Mucosa of descending colon (tissue), 3 donors: Measurements from ENCODE around the gene UGT1A6. TPM values are rescaled to one million over a fixed set of nuclear protein-coding genes. Genes with fewer than 3 reads are reported as not detected.
A peak's percentile ranks its signal among the peaks of the same experiment; 100 is the strongest.
"Not testable (repeated sequence)": the region's sequence is repeated elsewhere in the genome, so short reads cannot be mapped to it uniquely, and the experiment has no call there.

Experiments
- ATAC-seq: fragments of 200-7000 bp; cut with Tn5 transposase; one replicate; pipeline ENCODE4 v1.9.1; 2020; ENCODE audit warnings: mild to moderate bottlenecking, moderate library complexity
- DNase-seq, 3 donors: peaks; one replicate each; pipeline ENCODE4 v3.0.0-alpha.2; 2020
- H3K36me3 ChIP-seq: fragments of 200-600 bp; one replicate; pipeline ENCODE4 v1.8.0; 2021; ENCODE audit warnings: low read depth, mild to moderate bottlenecking
- H3K4me1 ChIP-seq: fragments of 200-600 bp; one replicate; pipeline ENCODE4 v1.8.0; 2021; ENCODE audit warnings: low read depth, mild to moderate bottlenecking
- H3K4me3 ChIP-seq: fragments of 200-600 bp; one replicate; pipeline ENCODE4 v1.8.0; 2021; ENCODE audit warnings: mild to moderate bottlenecking
- H3K9me3 ChIP-seq: fragments of 200-600 bp; one replicate; pipeline ENCODE4 v1.8.0; 2021; ENCODE audit warnings: mild to moderate bottlenecking
- intact Hi-C, 2 donors: fragments of 100-400 bp; cut with DNase I in 1 of 2; cut with micrococcal nuclease in 1 of 2; formaldehyde crosslinking; loops; one replicate each; pipeline versions ENCODE4 v1.11.0 to v1.11.1; 2022; cut with DNase I, micrococcal nuclease
- total RNA-seq, 3 donors: library from RNA; stranded (reverse); fragmentation: NEBNext Ultra II Directional in 2 of 3; extraction: Animal tissue kit (Norgen Biotek cat#: 25700) in 2 of 3; gene quantifications; one replicate each; pipeline versions ENCODE4 v1.2.1 to v1.2.4, GENCODE V29; 2021 to 2023
- TF ChIP-seq, protein P1 (sequence below): fragments of 200-600 bp; IDR thresholded peaks from one replicate; pipeline ENCODE4 v1.8.0; 2022; ENCODE audit warnings: antibody characterized with exemption, mild to moderate bottlenecking
- donor health status: DM: no; HTN: no; CAD: no; lungs with moderate emphysema.
- donor health status: DM: no; HTN: no; CAD: no.
- donor health status: DM: no; HTN: yes; CAD: no.

The UGT1A6 gene
- total RNA-seq, 3 donors from 2014 or later = 8.5 to 19.3 (median 8.7) TPM

GRCh38 chr2:233728723-233729301 is 36.1 kb downstream of the UGT1A6 start, which contains the start of gene UGT1A3:
Gene UGT1A3, plus strand, starts transcription at chr2:233729042. Its CDS starts 85 bp downstream, at chr2:233729127.
- intact Hi-C loops = no loop called here
- no peaks in the 10 kb centered on the region for H3K9me3 ChIP-seq
- no peak within 1 kb of the TSS for H3K4me3 ChIP-seq
- ATAC-seq (peak; percentile 47), DNase-seq (no peak)
- no peaks in the 10 kb centered on the region for H3K4me1 ChIP-seq
- TF ChIP-seq, protein P1, sequence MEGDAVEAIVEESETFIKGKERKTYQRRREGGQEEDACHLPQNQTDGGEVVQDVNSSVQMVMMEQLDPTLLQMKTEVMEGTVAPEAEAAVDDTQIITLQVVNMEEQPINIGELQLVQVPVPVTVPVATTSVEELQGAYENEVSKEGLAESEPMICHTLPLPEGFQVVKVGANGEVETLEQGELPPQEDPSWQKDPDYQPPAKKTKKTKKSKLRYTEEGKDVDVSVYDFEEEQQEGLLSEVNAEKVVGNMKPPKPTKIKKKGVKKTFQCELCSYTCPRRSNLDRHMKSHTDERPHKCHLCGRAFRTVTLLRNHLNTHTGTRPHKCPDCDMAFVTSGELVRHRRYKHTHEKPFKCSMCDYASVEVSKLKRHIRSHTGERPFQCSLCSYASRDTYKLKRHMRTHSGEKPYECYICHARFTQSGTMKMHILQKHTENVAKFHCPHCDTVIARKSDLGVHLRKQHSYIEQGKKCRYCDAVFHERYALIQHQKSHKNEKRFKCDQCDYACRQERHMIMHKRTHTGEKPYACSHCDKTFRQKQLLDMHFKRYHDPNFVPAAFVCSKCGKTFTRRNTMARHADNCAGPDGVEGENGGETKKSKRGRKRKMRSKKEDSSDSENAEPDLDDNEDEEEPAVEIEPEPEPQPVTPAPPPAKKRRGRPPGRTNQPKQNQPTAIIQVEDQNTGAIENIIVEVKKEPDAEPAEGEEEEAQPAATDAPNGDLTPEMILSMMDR = no peak
- H3K36me3 ChIP-seq = no peaks in the 10 kb centered on the region

DNA sequence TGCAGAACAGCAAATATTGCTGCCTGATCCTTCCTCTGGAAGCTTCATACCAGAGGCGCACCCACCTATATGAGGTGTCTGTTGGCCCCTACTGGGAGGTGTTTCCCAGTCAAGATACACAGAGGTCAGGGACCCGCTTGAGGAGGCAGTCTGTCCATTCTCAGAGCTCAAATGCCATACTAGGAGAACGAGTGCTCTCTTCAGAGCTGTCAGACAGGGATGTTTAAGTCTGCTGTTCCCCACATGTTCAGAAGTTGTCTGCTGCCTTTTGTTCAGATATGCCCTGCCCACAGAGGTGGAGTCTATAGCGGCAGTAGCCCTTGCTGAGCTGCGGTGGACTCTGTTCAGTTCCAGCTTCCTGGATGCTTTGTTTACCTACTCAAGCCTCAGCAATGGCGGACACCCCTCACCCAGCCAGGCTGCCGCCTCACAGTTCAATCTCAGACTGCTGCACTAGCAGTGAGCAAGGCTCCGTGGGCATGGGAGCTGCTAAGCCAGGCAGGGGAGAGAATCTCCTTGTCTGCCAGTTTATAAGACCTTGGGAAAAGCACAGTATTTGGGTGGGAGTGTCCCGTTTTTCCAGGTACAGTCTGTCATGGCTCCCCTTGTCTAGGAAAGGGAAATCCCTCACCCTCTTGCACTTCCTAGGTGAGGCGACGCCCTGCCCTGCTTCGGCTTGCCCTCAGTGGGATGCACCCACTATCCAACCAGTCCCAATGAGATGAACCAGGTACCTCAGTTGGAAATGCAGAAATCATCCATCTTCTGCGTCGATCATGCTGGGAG is 44.4 kb downstream of the UGT1A6 start:
- DNase-seq (peak in 2 of 3 donors; percentile 17 to 54), ATAC-seq (peak; percentile 77)
- H3K4me3 ChIP-seq, H3K4me1 ChIP-seq, H3K36me3 ChIP-seq, intact Hi-C loops, H3K9me3 ChIP-seq: not testable (repeated sequence)

GRCh38 chr2:233740870-233741269 is 48.2 kb downstream of the UGT1A6 start:
- Histone ChIP-seq H3K4me3 (no peak overlapping the region), H3K4me1 (peaks cover 8% of the 10 kb centered on the region), H3K36me3 (no peaks in the 10 kb centered on the region), H3K9me3 (no peaks in the 10 kb centered on the region)
- DNase-seq (no peak), ATAC-seq (peak; percentile 44)
- TF ChIP-seq, protein P1 = no peak
- intact Hi-C loops = no loop called here

DNA sequence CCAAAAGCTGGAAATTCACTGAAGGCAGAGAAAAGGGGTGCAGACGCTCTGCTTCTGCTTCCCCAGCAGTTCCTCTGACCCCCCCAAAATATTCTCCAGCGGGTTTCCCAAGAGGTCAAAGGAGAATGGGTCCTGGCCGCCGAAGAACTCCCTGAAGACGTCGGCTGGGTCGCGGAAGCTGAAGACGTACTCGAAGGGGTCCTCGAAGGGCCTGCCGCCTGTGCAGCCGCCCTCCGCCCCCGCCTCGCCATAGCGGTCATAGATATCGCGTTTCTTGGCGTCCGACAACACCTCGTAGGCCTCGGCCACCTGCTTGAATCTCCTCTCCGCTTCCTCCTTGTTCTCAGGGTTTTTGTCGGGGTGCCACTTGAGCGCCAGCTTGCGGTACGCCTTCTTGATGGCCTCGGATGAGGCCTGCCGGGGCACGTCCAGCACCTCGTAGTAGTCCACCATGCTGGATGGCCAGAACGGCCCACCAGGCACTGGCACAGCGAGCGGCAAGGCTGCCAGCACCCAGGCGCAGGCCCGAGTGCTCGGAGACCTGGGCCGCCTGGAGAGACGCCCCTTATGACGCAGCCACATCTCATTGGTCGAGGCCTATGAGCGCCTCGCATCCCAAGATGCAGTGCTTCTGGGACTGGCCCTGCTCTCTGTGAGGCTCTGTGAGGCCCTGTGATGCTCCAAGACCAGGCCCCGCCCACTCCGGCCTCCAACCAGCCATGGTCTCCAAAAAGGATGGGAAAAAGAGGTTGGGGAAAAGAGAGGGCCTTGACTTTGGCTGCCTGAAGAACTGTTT is 51.0 kb downstream of the UGT1A6 start:
- DNase-seq (peak in 1 of 3 donors; percentile 51), ATAC-seq (no peak)
- Histone ChIP-seq H3K4me3 (no peak overlapping the region), H3K4me1 (no peaks in the 10 kb centered on the region), H3K36me3 (no peaks in the 10 kb centered on the region), H3K9me3 (no peaks in the 10 kb centered on the region)
- intact Hi-C loops = no loop called here
- TF ChIP-seq, protein P1 = no peak

- ATAC-seq = peak; percentile 54
- Histone ChIP-seq H3K4me1 (no peaks in the 10 kb centered on the region), H3K4me3 (no peak overlapping the region), H3K9me3 (no peaks in the 10 kb centered on the region), H3K36me3 (no peaks in the 10 kb centered on the region)
- no peak for DNase-seq
- intact Hi-C loops = no loop called here
- TF ChIP-seq, protein P1 = no peak
Measured at GRCh38 chr2:233745073-233745755, 52.5 kb downstream of the UGT1A6 start.

GRCh38 chr2:233745838-233746237 is 53.1 kb downstream of the UGT1A6 start:
- H3K36me3 ChIP-seq, H3K4me1 ChIP-seq, ATAC-seq, H3K9me3 ChIP-seq, DNase-seq, intact Hi-C loops, H3K4me3 ChIP-seq: not testable (repeated sequence)
